LNCaP clone FGC (cell line): ENCODE measurements around the gene SAMD11.
A peak's percentile ranks its signal among the peaks of the same experiment; 100 is the strongest.

Source experiments
- DNase-seq: peaks from one replicate; pipeline ENCODE4 v3.0.0-alpha.2; 2011; ENCODE audit warnings: low read depth
- H3K4me3 ChIP-seq: 2 replicates; pipeline ENCODE4 v1.5.1; 2011; ENCODE audit warnings: mild to moderate bottlenecking, low read depth, low read length, control low read depth
- CTCF ChIP-seq: IDR thresholded peaks from 2 replicates; pipeline ENCODE4 v1.5.1; 2012; ENCODE audit warnings: mild to moderate bottlenecking; ENCODE audit not compliant: control insufficient read depth, insufficient read depth; ENCODE audit errors: extremely low read depth

SAMD11 gene

DNA sequence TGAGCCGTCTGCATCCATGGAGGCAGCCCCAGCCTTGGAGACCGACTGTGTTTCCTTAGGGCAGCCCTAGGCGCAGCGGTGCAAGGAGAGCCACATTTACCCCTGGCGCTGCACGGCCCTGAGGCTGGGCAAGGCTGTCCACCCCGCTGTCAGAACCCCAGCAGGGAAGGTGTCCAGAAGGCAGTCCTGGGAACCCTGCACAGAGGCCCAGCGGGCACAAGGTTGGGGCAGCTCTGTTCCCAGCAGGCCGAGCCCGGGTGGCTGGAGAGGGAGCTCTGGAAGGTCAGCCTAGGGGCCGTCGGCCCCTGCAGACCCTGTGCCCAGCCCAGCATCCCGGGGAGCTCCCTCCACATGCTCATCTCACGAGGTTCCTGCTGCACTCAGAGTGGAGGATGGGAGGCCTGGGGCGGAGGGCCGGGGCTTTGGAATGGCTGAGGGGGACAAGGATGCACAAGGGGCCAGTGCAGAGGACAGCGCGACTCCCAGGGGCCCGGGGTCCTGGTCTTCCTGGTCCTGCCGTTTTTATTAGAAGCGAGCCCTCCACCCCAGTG lies 19.9 kb upstream of the SAMD11 start:
- DNase-seq = no peak
- TF ChIP-seq CTCF = no peak
- H3K4me3 ChIP-seq = peak overlapping the region; percentile 51

- peak overlapping the region; percentile 63 for H3K4me3 ChIP-seq
- peak; percentile 99 for TF ChIP-seq CTCF
- no peak for DNase-seq
These were observed 19.3 kb upstream of the SAMD11 start for GRCh38 chr1:904310-904950.

- no peak for DNase-seq
- H3K4me3 ChIP-seq = peak overlapping the region; percentile 63
- no peak for TF ChIP-seq CTCF
These were observed 18.5 kb upstream of the SAMD11 start for GRCh38 chr1:905071-905749.

GRCh38 chr1:905811-906599 lies 17.7 kb upstream of the SAMD11 start:
- no peak for TF ChIP-seq CTCF
- peak overlapping the region; percentile 63 for H3K4me3 ChIP-seq
- no peak for DNase-seq

- H3K4me3 ChIP-seq = no peak overlapping the region
- TF ChIP-seq CTCF = no peak
- no peak for DNase-seq
These were observed 16.9 kb upstream of the SAMD11 start for GRCh38 chr1:906600-907420.

- no peak for DNase-seq
- no peak for TF ChIP-seq CTCF
- H3K4me3 ChIP-seq = no peak overlapping the region
These were observed 15.9 kb upstream of the SAMD11 start for GRCh38 chr1:907611-908451.
